GM18861 (cell line): Measurements from ENCODE around the gene DAP.
"Not testable (repeated sequence)": the region's sequence is repeated elsewhere in the genome, so short reads cannot be mapped to it uniquely, and the experiment has no call there.

ENCODE experiments used
- ATAC-seq: cut with Tn5 transposase; IDR thresholded peaks from one replicate; pipeline ENCODE4 v1.9.1; 2021; ENCODE audit not compliant: unreplicated experiment

Gene DAP

GRCh38 chr5:10674582-10674981 is 86.5 kb downstream of the DAP start:
- no peak for ATAC-seq

GRCh38 chr5:10674096-10674495 is 86.9 kb downstream of the DAP start:
- no peak for ATAC-seq

- ATAC-seq, result no peak
Measured at GRCh38 chr5:10673407-10673806, 87.6 kb downstream of the DAP start.

GRCh38 chr5:10673017-10673389 is 88.0 kb downstream of the DAP start:
- no peak for ATAC-seq

GRCh38 chr5:10672146-10673016 is 88.7 kb downstream of the DAP start:
- ATAC-seq, result no peak

- no peak for ATAC-seq
Measured at GRCh38 chr5:10671041-10672008, 89.7 kb downstream of the DAP start.

- ATAC-seq, result no peak
Measured at GRCh38 chr5:10669983-10670382, 91.1 kb downstream of the DAP start.

- no peak for ATAC-seq
Measured at GRCh38 chr5:10668697-10669096, 92.3 kb downstream of the DAP start.

- no peak for ATAC-seq
Measured at GRCh38 chr5:10667431-10668057, 93.5 kb downstream of the DAP start.

GRCh38 chr5:10666531-10667299 is 94.3 kb downstream of the DAP start:
- ATAC-seq, result no peak

GRCh38 chr5:10665799-10666198 is 95.2 kb downstream of the DAP start:
- ATAC-seq, result no peak

GRCh38 chr5:10664180-10664769 is 96.8 kb downstream of the DAP start:
- not testable (repeated sequence) for ATAC-seq

- ATAC-seq, result no peak
Measured at GRCh38 chr5:10663489-10664179, 97.4 kb downstream of the DAP start.

- ATAC-seq, result no peak
Measured at GRCh38 chr5:10662661-10663488, 98.2 kb downstream of the DAP start.

- no peak for ATAC-seq
Measured at GRCh38 chr5:10662083-10662482, 99.0 kb downstream of the DAP start.

- ATAC-seq, result no peak
Measured at GRCh38 chr5:10661401-10661800, 99.6 kb downstream of the DAP start.

- ATAC-seq, result no peak
Measured at GRCh38 chr5:10660720-10661387, 100.2 kb downstream of the DAP start.

GRCh38 chr5:10660135-10660534 is 100.9 kb downstream of the DAP start:
- no peak for ATAC-seq
